ENCODE results near the gene CAPN6. TPM values are rescaled to one million over a fixed set of nuclear protein-coding genes. Genes with fewer than 3 reads are reported as not detected.

CAPN6 gene, protein sequence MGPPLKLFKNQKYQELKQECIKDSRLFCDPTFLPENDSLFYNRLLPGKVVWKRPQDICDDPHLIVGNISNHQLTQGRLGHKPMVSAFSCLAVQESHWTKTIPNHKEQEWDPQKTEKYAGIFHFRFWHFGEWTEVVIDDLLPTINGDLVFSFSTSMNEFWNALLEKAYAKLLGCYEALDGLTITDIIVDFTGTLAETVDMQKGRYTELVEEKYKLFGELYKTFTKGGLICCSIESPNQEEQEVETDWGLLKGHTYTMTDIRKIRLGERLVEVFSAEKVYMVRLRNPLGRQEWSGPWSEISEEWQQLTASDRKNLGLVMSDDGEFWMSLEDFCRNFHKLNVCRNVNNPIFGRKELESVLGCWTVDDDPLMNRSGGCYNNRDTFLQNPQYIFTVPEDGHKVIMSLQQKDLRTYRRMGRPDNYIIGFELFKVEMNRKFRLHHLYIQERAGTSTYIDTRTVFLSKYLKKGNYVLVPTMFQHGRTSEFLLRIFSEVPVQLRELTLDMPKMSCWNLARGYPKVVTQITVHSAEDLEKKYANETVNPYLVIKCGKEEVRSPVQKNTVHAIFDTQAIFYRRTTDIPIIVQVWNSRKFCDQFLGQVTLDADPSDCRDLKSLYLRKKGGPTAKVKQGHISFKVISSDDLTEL
- total RNA-seq (under 1 TPM; 0.23 to 0.33 TPM), polyA plus RNA-seq (under 1 TPM; 0.13 to 0.26 TPM)

DNA sequence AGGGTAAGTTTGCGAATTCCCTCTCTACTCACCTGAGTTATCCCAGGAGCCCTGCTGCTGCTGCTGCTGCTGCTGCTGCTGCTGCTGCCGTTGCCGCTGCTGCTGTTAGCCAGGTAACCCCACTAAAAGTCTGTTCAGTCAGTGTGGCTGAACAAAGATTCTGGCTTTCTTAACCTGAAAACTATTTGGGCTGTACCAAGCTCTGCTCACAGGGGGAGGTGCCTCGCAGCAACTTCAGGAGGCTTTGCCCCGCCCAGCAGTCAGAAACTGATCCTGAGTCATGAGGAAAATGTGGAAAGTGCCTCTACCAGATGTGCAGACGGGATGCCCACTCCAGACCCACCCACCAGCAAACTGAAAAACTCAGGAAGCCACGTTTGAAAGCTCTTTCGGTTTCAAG lies at the start of gene CAPN6:
TSS of gene CAPN6 (minus strand) at position 145 of the 400 bp plus-strand sequence. CDS start 6,547 bp downstream, outside the sequence.
- Histone ChIP-seq H3K27me3 (ENCODE audit: control insufficient read depth in 4 of 4, insufficient read depth in 4 of 4, low read length in 3 of 4) (peaks cover 0 to 4% (median 0%) of the 10 kb centered on the region in 4 donors), H3K36me3 (ENCODE audit: control insufficient read depth in 4 of 4, insufficient read depth in 3 of 4, low read depth in 1 of 4, low read length in 3 of 4) (no peaks in the 10 kb centered on the region), H3K4me3 (ENCODE audit: low read depth in 1 of 3, low read length in 3 of 3) (no peak within 1 kb of the TSS), H3K4me1 (ENCODE audit: control insufficient read depth in 4 of 4, insufficient read depth in 4 of 4, low read length in 3 of 4) (no peaks in the 10 kb centered on the region), H3K27ac (ENCODE audit: low read depth in 1 of 2, low read length in 2 of 2) (no peak within 1 kb of the TSS), H3K9me3 (ENCODE audit: control insufficient read depth in 4 of 4, low read length in 3 of 4) (no peaks in the 10 kb centered on the region), H3K9ac (ENCODE audit: low read depth in 1 of 2, low read length in 2 of 2) (no peak within 1 kb of the TSS)
- 60% methylated on average over 8 of the region's 8 CpGs for WGBS
- DNase-seq (ENCODE audit: low spot score): no peak
- TF ChIP-seq FOXA2 (IDR thresholded peaks at IDR 0.05): no peak
- TF ChIP-seq, protein P1, sequence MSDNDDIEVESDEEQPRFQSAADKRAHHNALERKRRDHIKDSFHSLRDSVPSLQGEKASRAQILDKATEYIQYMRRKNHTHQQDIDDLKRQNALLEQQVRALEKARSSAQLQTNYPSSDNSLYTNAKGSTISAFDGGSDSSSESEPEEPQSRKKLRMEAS (IDR thresholded peaks at IDR 0.05): no peak
- no peak for TF ChIP-seq HNF4G (IDR thresholded peaks at IDR 0.05)
- TF ChIP-seq NR2F2 (IDR thresholded peaks at IDR 0.05): no peak
- TF ChIP-seq, protein P2, sequence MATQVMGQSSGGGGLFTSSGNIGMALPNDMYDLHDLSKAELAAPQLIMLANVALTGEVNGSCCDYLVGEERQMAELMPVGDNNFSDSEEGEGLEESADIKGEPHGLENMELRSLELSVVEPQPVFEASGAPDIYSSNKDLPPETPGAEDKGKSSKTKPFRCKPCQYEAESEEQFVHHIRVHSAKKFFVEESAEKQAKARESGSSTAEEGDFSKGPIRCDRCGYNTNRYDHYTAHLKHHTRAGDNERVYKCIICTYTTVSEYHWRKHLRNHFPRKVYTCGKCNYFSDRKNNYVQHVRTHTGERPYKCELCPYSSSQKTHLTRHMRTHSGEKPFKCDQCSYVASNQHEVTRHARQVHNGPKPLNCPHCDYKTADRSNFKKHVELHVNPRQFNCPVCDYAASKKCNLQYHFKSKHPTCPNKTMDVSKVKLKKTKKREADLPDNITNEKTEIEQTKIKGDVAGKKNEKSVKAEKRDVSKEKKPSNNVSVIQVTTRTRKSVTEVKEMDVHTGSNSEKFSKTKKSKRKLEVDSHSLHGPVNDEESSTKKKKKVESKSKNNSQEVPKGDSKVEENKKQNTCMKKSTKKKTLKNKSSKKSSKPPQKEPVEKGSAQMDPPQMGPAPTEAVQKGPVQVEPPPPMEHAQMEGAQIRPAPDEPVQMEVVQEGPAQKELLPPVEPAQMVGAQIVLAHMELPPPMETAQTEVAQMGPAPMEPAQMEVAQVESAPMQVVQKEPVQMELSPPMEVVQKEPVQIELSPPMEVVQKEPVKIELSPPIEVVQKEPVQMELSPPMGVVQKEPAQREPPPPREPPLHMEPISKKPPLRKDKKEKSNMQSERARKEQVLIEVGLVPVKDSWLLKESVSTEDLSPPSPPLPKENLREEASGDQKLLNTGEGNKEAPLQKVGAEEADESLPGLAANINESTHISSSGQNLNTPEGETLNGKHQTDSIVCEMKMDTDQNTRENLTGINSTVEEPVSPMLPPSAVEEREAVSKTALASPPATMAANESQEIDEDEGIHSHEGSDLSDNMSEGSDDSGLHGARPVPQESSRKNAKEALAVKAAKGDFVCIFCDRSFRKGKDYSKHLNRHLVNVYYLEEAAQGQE (IDR thresholded peaks at IDR 0.05): no peak
- no peak for TF ChIP-seq YY1 (IDR thresholded peaks at IDR 0.05)
- TF ChIP-seq, protein P3, sequence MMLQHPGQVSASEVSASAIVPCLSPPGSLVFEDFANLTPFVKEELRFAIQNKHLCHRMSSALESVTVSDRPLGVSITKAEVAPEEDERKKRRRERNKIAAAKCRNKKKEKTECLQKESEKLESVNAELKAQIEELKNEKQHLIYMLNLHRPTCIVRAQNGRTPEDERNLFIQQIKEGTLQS (IDR thresholded peaks at IDR 0.05): no peak

DNA sequence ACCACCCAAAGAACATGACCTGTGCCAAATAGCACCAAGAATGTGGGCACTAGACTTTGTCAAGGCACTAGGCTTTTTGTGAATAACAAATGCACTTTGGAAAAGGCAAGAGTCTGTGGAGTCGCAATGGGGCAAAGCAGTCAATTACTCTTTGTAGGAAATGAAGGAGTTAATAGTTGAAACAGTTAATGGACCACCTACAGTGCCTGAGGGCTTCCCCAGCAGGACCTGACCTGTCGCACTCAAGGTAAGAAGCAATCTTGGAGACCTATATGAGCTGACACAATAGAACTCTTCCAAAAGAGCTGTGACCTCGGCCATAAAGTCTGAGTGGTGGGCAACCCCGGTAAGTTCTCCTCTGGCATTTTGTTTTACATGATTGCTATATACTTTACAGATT lies 49.2 kb upstream of the CAPN6 start:
- WGBS: 74% methylated on average over 4 of the region's 4 CpGs

More for the DNA sequence above, 49.2 kb upstream of the CAPN6 start:
- H3K27me3 ChIP-seq (ENCODE audit: control insufficient read depth in 4 of 4, insufficient read depth in 4 of 4, low read length in 3 of 4): no peaks in the 10 kb centered on the region
- no peak overlapping the region for H3K27ac ChIP-seq (ENCODE audit: low read depth in 1 of 2, low read length in 2 of 2)
- DNase-seq (ENCODE audit: low spot score): no peak
- no peaks in the 10 kb centered on the region for H3K4me1 ChIP-seq (ENCODE audit: control insufficient read depth in 4 of 4, insufficient read depth in 4 of 4, low read length in 3 of 4)
- no peaks in the 10 kb centered on the region for H3K36me3 ChIP-seq (ENCODE audit: control insufficient read depth in 4 of 4, insufficient read depth in 3 of 4, low read depth in 1 of 4, low read length in 3 of 4)
- H3K9me3 ChIP-seq (ENCODE audit: control insufficient read depth in 4 of 4, low read length in 3 of 4): no peaks in the 10 kb centered on the region
- H3K4me3 ChIP-seq (ENCODE audit: low read depth in 1 of 3, low read length in 3 of 3): no peak overlapping the region
- TF ChIP-seq HNF4G (IDR thresholded peaks at IDR 0.05): no peak
- no peak for TF ChIP-seq EGR1 (IDR thresholded peaks at IDR 0.05; ENCODE audit: low read depth in 2 of 2)
- no peak for TF ChIP-seq YY1 (IDR thresholded peaks at IDR 0.05)
- TF ChIP-seq, protein P2 (IDR thresholded peaks at IDR 0.05): no peak
- TF ChIP-seq SP1 (IDR thresholded peaks at IDR 0.05): no peak
- TF ChIP-seq FOXA1 (IDR thresholded peaks at IDR 0.05): no peak
- TF ChIP-seq, protein P3 (IDR thresholded peaks at IDR 0.05): no peak
- no peak for TF ChIP-seq NR2F2 (IDR thresholded peaks at IDR 0.05)
- no peak for TF ChIP-seq JUND (IDR thresholded peaks at IDR 0.05)
- no peak for TF ChIP-seq GABPA (IDR thresholded peaks at IDR 0.05 in 1 of 2, conservative IDR thresholded peaks at IDR 0.05 in 1 of 2)
- no peak for TF ChIP-seq RXRA (IDR thresholded peaks at IDR 0.05)
- TF ChIP-seq RAD21 (IDR thresholded peaks at IDR 0.05): no peak
- TF ChIP-seq, protein P1 (IDR thresholded peaks at IDR 0.05): no peak
- no peak for TF ChIP-seq TAF1 (conservative IDR thresholded peaks at IDR 0.05)
- TF ChIP-seq, protein P4, sequence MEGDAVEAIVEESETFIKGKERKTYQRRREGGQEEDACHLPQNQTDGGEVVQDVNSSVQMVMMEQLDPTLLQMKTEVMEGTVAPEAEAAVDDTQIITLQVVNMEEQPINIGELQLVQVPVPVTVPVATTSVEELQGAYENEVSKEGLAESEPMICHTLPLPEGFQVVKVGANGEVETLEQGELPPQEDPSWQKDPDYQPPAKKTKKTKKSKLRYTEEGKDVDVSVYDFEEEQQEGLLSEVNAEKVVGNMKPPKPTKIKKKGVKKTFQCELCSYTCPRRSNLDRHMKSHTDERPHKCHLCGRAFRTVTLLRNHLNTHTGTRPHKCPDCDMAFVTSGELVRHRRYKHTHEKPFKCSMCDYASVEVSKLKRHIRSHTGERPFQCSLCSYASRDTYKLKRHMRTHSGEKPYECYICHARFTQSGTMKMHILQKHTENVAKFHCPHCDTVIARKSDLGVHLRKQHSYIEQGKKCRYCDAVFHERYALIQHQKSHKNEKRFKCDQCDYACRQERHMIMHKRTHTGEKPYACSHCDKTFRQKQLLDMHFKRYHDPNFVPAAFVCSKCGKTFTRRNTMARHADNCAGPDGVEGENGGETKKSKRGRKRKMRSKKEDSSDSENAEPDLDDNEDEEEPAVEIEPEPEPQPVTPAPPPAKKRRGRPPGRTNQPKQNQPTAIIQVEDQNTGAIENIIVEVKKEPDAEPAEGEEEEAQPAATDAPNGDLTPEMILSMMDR (IDR thresholded peaks at IDR 0.05; ENCODE audit: low read depth, low read length, missing input control): no peak
- no peak for TF ChIP-seq HNF4A (conservative IDR thresholded peaks at IDR 0.05)
- TF ChIP-seq, protein P5, sequence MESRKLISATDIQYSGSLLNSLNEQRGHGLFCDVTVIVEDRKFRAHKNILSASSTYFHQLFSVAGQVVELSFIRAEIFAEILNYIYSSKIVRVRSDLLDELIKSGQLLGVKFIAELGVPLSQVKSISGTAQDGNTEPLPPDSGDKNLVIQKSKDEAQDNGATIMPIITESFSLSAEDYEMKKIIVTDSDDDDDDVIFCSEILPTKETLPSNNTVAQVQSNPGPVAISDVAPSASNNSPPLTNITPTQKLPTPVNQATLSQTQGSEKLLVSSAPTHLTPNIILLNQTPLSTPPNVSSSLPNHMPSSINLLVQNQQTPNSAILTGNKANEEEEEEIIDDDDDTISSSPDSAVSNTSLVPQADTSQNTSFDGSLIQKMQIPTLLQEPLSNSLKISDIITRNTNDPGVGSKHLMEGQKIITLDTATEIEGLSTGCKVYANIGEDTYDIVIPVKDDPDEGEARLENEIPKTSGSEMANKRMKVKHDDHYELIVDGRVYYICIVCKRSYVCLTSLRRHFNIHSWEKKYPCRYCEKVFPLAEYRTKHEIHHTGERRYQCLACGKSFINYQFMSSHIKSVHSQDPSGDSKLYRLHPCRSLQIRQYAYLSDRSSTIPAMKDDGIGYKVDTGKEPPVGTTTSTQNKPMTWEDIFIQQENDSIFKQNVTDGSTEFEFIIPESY (IDR thresholded peaks at IDR 0.05): no peak
- no peak overlapping the region for H3K9ac ChIP-seq (ENCODE audit: low read depth in 1 of 2, low read length in 2 of 2)

Data from liver (tissue), 9 donors.